UCSD-AML1 (cell line): Measurements from ENCODE around the gene RFNG.
"Not testable (repeated sequence)": the region's sequence is repeated elsewhere in the genome, so short reads cannot be mapped to it uniquely, and the experiment has no call there.

ENCODE experiments used
- DNase-seq: peaks from one replicate; lab custom pipeline; 2025; ENCODE audit not compliant: unreplicated experiment; lab: John Stamatoyannopoulos, UW

RFNG gene

DNA sequence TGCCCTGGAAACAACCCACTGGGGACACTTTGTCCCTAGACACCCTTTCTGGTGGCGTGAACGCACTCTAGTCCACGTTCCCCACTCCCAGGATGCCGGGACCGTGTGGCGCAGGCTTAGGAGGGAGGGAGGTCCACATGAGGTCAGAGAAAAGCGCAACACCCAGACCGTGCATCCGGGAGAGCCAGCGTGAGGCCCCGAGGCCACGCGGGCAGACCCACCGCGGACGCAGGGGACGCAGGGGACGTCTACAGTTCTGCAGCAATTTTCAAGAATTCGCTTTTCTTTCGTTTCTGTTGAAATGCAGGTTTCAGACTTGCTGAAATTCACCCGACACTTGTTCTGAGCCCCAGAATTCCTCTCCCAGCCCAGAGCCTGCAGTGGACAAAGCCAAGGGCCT, 4.7 kb downstream of the RFNG start:
- no peak for DNase-seq

DNA sequence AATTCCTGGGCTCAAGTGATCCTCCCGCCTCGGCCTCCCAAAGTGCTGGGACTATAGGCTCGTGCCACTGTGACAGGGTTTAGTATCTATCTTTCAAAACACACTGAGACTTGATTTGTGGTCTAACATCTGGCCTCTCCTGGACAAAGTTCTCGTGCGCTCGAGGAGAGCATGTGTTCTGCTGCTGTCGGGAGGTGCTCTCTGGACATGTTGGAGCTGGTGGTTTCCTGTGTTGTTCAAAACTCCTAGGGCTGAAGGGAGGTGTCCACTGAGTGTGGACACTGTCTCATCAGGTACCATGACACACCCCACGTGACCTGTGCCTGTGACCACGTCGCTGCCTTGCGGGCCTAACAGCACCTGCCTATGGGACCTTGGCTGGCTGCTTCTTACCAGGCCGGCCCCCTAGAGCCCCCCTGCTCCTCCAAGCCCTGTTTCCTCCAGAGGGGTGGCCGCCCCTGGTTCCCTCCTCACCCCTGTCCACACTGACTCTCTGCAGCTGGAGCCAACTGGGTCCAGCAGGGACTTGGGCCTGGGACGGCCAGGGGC, 5.6 kb downstream of the RFNG start:
- no peak for DNase-seq

- DNase-seq, result no peak
Measured at GRCh38 chr17:82043507-82043906, 8.1 kb downstream of the RFNG start.

DNA sequence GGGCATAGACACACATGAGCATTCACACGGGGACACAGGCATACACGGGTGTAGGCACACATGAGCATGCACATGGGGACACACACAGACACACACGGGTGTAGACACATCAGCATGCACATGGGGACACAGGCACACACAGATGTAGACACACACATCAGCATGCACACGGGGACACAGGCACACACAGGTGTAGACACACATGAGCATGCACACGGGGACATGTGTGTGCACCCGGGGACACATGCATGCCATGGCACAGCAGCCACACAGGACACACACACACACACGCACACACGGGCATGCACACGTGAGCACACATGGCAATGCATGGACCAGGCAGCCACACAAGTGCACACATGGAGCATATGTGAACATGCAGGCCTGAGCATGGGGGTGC, 9.0 kb downstream of the RFNG start:
- DNase-seq, result no peak

- DNase-seq, result no peak
Measured at GRCh38 chr17:82041144-82041814, 10.3 kb downstream of the RFNG start.

- no peak for DNase-seq
Measured at GRCh38 chr17:82039695-82040299, 11.8 kb downstream of the RFNG start.

DNA sequence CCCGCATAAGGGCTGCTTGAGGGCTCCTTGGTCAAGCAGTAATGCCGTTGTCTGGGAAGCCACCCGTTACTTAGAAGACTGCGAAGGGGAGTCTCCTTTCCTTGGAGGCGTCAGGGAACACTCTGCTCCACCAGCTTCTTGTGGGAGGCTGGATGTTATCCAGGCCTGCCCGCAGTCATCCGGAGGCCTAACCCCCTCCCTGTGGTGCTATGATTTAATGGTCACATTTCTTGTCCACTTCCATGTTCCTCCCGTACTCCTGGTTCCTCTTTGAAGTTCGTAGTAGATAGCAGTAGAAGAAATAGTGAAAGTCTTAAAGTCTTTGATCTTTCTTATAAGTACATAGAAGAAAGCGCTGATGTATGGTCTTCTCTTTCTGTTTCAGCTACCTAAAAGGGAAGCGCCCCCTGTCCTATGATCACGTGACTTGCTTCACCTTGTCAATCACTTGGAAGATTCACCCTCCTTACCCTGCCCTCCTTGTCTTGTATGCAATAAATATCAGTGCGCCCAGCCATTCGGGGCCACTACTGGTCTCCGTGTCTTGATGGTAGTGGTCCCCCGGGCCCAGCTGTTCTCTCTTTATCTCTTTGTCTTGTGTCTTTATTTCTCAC, 12.7 kb downstream of the RFNG start:
- DNase-seq, result not testable (repeated sequence)

GRCh38 chr17:82037889-82038195, 13.8 kb downstream of the RFNG start:
- DNase-seq, result no peak

DNA sequence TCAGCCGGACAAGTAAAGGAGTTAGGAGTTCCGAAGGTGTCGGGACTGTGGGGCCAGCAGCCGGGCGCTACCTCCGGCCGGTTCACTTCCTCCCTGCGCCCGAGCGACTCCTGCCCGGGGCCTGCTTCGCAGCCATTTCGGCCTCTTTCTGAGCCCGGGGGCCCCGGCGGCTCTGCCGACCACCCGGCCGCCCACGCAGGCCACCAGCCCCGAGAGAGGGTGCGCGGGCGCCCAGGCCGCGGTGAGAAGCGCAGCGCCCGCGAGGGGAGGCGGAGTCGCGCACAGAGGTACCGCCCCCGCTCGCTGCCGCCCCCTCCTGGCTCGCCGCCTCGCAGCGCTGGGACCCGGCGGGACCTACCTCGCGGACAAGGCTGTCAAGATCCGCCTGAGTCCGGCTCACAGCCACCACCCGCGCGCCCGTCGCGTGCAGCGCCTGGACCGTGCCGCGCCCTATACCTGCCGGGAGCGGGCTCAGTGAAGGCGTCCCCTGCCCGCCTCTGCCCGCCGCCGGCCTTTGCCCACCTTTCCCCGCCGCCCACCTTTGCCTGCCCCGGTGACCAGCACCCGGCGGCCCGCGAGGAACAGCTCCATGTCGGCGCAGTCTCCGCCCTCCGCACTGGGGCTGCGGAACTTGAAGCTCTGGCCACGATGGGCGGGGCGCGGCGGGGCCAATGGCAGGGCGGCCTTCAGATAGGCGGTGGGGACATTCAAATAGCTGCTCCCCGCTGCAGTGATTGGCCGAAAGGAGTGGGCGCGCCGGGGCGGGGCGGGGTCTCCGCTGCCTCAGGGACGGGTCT, 14.3 kb downstream of the RFNG start, which contains the start of gene DCXR:
Gene DCXR (minus strand): TSS at position 606 of the 797 bp plus-strand sequence. CDS start 15 bp downstream, at position 591.
- DNase-seq, result peak; percentile 97

- no peak for DNase-seq
Measured at GRCh38 chr17:82036634-82037091, 14.9 kb downstream of the RFNG start.

- no peak for DNase-seq
Measured at GRCh38 chr17:82035956-82036633, 15.5 kb downstream of the RFNG start.

DNA sequence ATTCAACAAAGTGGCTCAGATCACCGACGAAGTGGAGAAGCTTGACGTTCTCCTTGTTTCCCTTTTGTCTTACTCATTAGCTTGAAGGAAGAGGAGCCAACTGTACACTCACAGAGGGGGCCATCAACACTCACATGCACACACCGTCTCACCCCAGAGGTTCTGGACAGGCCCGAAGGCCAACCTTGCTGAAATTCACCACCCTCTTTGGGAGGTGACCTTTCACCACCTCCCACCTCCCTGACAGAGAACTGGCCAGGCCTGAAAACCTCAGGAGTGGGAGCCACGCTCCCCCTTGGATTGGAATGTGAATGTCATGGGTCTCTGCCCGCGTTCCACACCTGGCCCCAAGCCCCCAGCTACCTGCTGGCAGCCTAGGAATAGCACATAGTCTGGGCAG, 16.1 kb downstream of the RFNG start:
- no peak for DNase-seq

GRCh38 chr17:82034371-82035011, 17.1 kb downstream of the RFNG start:
- no peak for DNase-seq

- DNase-seq, result no peak
Measured at GRCh38 chr17:82033359-82034085, 18.1 kb downstream of the RFNG start.

DNA sequence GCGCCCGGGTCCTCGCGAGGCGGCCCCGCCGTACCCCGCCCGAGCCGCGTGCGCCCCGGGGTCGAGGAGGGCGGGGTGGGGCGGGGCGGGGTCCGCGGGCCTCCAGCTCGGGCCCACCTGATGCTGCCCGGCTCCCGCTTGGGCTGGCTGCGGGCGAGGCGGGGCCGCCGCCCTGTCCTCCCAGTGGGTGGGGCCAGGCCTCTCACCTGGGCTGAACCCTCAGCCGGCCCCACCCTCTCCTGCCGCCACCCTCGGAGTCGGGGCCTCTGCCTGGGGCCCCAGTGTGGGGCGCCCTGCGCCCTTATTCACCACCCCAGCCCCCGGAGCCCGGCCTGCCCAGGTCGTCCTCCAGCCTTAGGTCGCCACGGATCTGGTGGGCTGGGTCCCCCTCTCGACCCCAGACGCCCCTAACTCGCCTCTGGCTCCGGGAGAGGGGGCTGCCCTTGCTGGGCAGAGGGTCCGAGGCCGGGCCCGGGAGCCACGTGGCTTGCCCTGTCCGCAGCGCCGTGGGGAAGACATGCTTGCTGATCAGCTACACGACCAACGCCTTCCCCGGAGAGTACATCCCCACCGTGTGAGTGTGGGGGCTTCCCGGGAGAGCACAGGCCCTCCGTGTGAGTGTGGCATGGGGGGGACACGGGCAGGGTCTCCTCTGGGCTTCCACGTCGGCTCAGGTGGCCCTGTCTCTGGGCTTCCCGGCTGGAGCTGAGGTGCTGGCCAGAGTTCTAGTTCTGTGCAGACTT, 19.6 kb downstream of the RFNG start:
- no peak for DNase-seq

DNA sequence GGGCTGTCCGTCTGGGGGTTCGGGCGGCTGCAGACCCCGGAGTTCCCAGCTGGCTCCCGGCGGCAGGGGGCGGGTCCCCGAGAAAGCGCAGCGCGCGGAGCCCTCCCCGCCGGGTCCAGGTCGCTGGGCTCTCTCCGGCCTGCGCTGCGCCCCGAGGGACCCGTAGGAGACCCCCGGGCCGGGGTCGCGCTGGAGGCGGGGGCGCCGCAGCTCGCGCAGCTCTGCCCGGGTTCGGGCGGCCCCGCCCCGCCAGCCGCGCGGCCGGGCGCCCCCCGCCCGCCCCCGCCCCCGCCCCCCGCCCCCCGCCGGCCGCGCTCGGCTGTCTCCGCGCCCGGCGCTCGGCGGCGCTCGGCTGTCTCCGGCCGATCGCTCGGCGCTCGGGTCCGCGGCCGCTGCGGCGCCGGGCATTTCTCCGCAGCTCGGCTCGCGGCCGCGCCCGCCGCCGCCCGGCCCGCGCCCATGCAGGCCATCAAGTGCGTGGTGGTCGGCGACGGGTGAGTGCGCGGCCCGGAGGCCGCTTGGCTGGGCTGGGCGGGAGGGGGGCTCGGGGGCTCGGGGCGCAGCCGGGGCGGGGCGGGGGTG, 20.2 kb downstream of the RFNG start, which contains the start of gene RAC3:
Gene RAC3 (plus strand): TSS at position 376 of the 582 bp plus-strand sequence. CDS start 84 bp downstream, at position 460.
- DNase-seq, result peak; percentile 52

GRCh38 chr17:82030470-82031302, 20.9 kb downstream of the RFNG start:
- DNase-seq, result peak; percentile 84
